GM23338 (cell line): ENCODE measurements around the gene CFAP97. TPM values are rescaled to one million over a fixed set of nuclear protein-coding genes. Genes with fewer than 3 reads are reported as not detected.
A peak's percentile ranks its signal among the peaks of the same experiment; 100 is the strongest.

Source experiments
- ATAC-seq: fragments of 200-7000 bp; cut with Tn5 transposase; 3 replicates; pipeline ENCODE4 v1.9.1; 2020
- DNase-seq: peaks from one replicate; pipeline ENCODE4 v3.0.0-alpha.2; 2015; ENCODE audit warnings: low spot score
- H2AFZ ChIP-seq: fragments of 200-600 bp; sonication (generic); 2 replicates; pipeline ENCODE4 v1.8.0; 2016; ENCODE audit warnings: antibody characterized with exemption, mild to moderate bottlenecking, moderate library complexity
- H3F3A ChIP-seq: fragments of 200-600 bp; sonication (generic); replicated peaks from 2 replicates; pipeline ENCODE4 v1.8.0; 2017; ENCODE audit warnings: antibody characterized with exemption, mixed run types, low read depth
- H3K27ac ChIP-seq: fragments of 200-600 bp; sonication (generic); 2 replicates; pipeline ENCODE4 v1.6.1; 2016; ENCODE audit warnings: low read depth
- H3K27me3 ChIP-seq: fragments of 200-600 bp; sonication (generic); 2 replicates; pipeline ENCODE4 v1.8.0; 2016; ENCODE audit warnings: mild to moderate bottlenecking, mixed run types, moderate library complexity; ENCODE audit not compliant: insufficient read depth
- H3K36me3 ChIP-seq: fragments of 200-600 bp; sonication (generic); 2 replicates; pipeline ENCODE4 v1.8.0; 2016; ENCODE audit warnings: mild to moderate bottlenecking; ENCODE audit not compliant: insufficient read depth
- H3K4me1 ChIP-seq: fragments of 200-600 bp; sonication (generic); 2 replicates; pipeline ENCODE4 v1.8.0; 2016; ENCODE audit warnings: mild to moderate bottlenecking, moderate library complexity; ENCODE audit not compliant: insufficient read depth
- H3K4me2 ChIP-seq: fragments of 200-600 bp; sonication (generic); 2 replicates; pipeline ENCODE4 v1.7.1; 2017; ENCODE audit warnings: mixed run types
- H3K4me3 ChIP-seq: fragments of 200-600 bp; sonication (generic); 2 replicates; pipeline ENCODE4 v1.6.1; 2016; ENCODE audit warnings: mixed run types
- H3K79me2 ChIP-seq: fragments of 200-600 bp; sonication (generic); replicated peaks from 2 replicates; pipeline ENCODE4 v1.8.0; 2017; ENCODE audit warnings: mild to moderate bottlenecking; ENCODE audit not compliant: insufficient read depth
- H3K9me2 ChIP-seq: fragments of 200-600 bp; sonication (generic); 2 replicates; pipeline ENCODE4 v1.8.0; 2017; ENCODE audit not compliant: insufficient read depth
- H4K20me1 ChIP-seq: fragments of 200-600 bp; sonication (generic); replicated peaks from 2 replicates; pipeline ENCODE4 v1.8.0; 2017; ENCODE audit warnings: mild to moderate bottlenecking; ENCODE audit not compliant: insufficient read depth
- H3K27ac Mint-ChIP-seq: 2 replicates; pipeline ENCODE4 v1.8.0; 2020; ENCODE audit warnings: inconsistent platforms, mild to moderate bottlenecking, moderate library complexity, mixed read lengths
- H3K27me3 Mint-ChIP-seq: 3 replicates; pipeline ENCODE4 v1.8.0; 2022; ENCODE audit warnings: low read depth, mild to moderate bottlenecking, moderate library complexity, mixed read lengths, inconsistent platforms; ENCODE audit not compliant: insufficient read depth, poor library complexity
- H3K36me3 Mint-ChIP-seq: 3 replicates; pipeline ENCODE4 v1.8.0; 2021; ENCODE audit warnings: low read depth, mild to moderate bottlenecking, inconsistent platforms, moderate library complexity, mixed read lengths
- H3K4me1 Mint-ChIP-seq: 3 replicates; pipeline ENCODE4 v1.8.0; 2020; ENCODE audit warnings: mild to moderate bottlenecking, inconsistent platforms, mixed read lengths
- H3K4me3 Mint-ChIP-seq: 3 replicates; pipeline ENCODE4 v1.8.0; 2021; ENCODE audit warnings: moderate library complexity, mild to moderate bottlenecking, inconsistent platforms, mixed read lengths
- H3K9me3 Mint-ChIP-seq: 3 replicates; pipeline ENCODE4 v1.8.0; 2020; ENCODE audit warnings: moderate library complexity, mild to moderate bottlenecking, inconsistent platforms, mixed read lengths
- NANOG ChIP-seq: IDR thresholded peaks from 2 replicates; pipeline ENCODE4 v1.6.1; 2016; ENCODE audit warnings: antibody characterized with exemption, borderline replicate concordance
- POLR2AphosphoS5 ChIP-seq: IDR thresholded peaks from 2 replicates; pipeline ENCODE4 v1.6.1; 2016; ENCODE audit warnings: antibody characterized with exemption, low read depth
- polyA plus RNA-seq: library from polyadenylated mRNA; unstranded; fragments of >200 nt; fragmentation: Nextera tagmentation; extraction: Ambion mirVana; gene quantifications from 2 replicates; pipeline ENCODE4 v1.2.1, GENCODE V29; 2016
- total RNA-seq: library from RNA; depleted of rRNA; stranded (reverse); fragments of >200 nt; shearing (Covaris generic); gene quantifications from 2 replicates; pipeline ENCODE4 v1.2.3, GENCODE V29; 2014
- TF ChIP-seq, protein P1 (sequence below): IDR thresholded peaks from one replicate; pipeline ENCODE4 v1.6.1; 2018; ENCODE audit warnings: antibody characterized with exemption; ENCODE audit not compliant: unreplicated experiment
- TF ChIP-seq, protein P2 (sequence below), 2 experiments: fragments of 200-600 bp in 1 of 2; sonication (generic) in 1 of 2; conservative IDR thresholded peaks; 2 replicates each; pipeline versions ENCODE4 v1.5.1 to v1.6.1; 2016 to 2017; ENCODE audit warnings: antibody characterized with exemption in 2 of 2, low read depth in 2 of 2, mild to moderate bottlenecking in 2 of 2, moderate library complexity in 1 of 2

The CFAP97 gene
- total and polyA plus RNA-seq, 2 experiments from 2014 or later = 37.7 to 73.3 TPM

DNA sequence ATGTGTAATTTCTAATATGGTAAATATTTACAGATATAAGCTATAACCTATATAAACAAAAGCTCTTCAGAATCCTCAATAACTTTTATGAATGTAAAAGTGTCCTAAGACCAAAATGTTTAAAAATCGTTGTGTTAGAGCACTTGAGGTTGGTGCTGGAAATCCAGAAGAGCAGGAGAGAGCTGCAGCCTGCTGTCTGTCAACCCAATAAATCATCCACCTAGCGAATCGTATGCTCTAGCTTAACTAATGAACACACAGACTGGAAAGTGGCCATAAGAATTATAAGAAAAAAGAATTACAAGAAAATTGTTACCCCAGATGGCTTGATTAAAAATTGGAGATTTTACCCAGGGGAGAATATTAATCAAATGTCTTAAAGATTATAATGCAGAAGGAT is 17.0 kb downstream of the CFAP97 start (continued):
- TF ChIP-seq, protein P1, sequence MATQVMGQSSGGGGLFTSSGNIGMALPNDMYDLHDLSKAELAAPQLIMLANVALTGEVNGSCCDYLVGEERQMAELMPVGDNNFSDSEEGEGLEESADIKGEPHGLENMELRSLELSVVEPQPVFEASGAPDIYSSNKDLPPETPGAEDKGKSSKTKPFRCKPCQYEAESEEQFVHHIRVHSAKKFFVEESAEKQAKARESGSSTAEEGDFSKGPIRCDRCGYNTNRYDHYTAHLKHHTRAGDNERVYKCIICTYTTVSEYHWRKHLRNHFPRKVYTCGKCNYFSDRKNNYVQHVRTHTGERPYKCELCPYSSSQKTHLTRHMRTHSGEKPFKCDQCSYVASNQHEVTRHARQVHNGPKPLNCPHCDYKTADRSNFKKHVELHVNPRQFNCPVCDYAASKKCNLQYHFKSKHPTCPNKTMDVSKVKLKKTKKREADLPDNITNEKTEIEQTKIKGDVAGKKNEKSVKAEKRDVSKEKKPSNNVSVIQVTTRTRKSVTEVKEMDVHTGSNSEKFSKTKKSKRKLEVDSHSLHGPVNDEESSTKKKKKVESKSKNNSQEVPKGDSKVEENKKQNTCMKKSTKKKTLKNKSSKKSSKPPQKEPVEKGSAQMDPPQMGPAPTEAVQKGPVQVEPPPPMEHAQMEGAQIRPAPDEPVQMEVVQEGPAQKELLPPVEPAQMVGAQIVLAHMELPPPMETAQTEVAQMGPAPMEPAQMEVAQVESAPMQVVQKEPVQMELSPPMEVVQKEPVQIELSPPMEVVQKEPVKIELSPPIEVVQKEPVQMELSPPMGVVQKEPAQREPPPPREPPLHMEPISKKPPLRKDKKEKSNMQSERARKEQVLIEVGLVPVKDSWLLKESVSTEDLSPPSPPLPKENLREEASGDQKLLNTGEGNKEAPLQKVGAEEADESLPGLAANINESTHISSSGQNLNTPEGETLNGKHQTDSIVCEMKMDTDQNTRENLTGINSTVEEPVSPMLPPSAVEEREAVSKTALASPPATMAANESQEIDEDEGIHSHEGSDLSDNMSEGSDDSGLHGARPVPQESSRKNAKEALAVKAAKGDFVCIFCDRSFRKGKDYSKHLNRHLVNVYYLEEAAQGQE = no peak
- no peak for TF ChIP-seq NANOG

DNA sequence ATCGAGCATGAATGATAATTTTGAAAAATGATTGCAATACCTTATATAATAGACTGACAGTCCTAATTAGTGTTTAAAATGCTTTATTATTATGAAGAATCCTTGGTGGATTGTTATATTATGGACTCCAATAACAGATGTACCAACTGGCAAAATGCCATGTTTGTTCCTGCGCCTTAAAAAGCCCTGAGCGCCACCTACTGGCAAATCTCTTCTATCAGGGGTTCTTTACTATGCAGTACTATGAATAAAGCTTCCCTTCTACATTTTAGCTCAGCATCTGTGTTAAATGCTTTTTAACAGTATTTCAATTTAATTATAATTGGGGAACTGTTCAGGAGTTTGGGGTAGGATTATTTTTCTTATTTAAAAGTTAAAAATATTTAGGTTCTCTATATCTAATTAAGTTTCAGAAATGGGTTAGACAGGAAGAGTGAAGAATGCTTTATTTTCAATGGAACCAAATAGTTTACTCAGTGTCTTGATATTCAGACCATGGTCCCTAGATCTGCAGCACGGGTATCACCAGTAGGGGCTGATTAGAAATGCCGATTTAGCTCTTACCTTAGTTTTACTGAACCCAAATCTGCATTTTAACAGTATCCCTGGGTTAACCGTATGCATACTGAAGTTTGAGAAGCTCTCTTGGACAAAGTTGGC is 20.0 kb downstream of the CFAP97 start:
- H3K4me1 ChIP-seq = peaks cover 26% of the 10 kb centered on the region
- H3K27me3 ChIP-seq = no peaks in the 10 kb centered on the region
- peak; percentile 93 for DNase-seq
- no peak overlapping the region for H3K4me3 ChIP-seq
- H3K9me2 ChIP-seq = no peaks in the 10 kb centered on the region
- H3K27ac ChIP-seq = peak overlapping the region; percentile 68
- TF ChIP-seq, protein P2, sequence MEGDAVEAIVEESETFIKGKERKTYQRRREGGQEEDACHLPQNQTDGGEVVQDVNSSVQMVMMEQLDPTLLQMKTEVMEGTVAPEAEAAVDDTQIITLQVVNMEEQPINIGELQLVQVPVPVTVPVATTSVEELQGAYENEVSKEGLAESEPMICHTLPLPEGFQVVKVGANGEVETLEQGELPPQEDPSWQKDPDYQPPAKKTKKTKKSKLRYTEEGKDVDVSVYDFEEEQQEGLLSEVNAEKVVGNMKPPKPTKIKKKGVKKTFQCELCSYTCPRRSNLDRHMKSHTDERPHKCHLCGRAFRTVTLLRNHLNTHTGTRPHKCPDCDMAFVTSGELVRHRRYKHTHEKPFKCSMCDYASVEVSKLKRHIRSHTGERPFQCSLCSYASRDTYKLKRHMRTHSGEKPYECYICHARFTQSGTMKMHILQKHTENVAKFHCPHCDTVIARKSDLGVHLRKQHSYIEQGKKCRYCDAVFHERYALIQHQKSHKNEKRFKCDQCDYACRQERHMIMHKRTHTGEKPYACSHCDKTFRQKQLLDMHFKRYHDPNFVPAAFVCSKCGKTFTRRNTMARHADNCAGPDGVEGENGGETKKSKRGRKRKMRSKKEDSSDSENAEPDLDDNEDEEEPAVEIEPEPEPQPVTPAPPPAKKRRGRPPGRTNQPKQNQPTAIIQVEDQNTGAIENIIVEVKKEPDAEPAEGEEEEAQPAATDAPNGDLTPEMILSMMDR (conservative IDR thresholded peaks at IDR 0.05; ENCODE audit: low read depth in 2 of 2) = peak; percentile 83 to 98
- TF ChIP-seq, protein P1 = no peak
- TF ChIP-seq POLR2AphosphoS5 = no peak
- TF ChIP-seq NANOG = no peak
- H3K27ac Mint-ChIP-seq = no peak overlapping the region
- H4K20me1 ChIP-seq = no peaks in the 10 kb centered on the region
- no peaks in the 10 kb centered on the region for H3F3A ChIP-seq
- peaks cover 29% of the 10 kb centered on the region for H3K4me1 Mint-ChIP-seq
- H3K36me3 Mint-ChIP-seq = peaks cover 4% of the 10 kb centered on the region
- no peak overlapping the region for H3K4me2 ChIP-seq
- ATAC-seq = peak; percentile 87
- no peaks in the 10 kb centered on the region for H3K9me3 Mint-ChIP-seq
- H3K79me2 ChIP-seq = 0 out of 2 replicates have a peak, but pooled peaks cover 9% of the 10 kb centered on the region
- H3K36me3 ChIP-seq = no peaks in the 10 kb centered on the region
- H2AFZ ChIP-seq = no peak overlapping the region
- no peak overlapping the region for H3K4me3 Mint-ChIP-seq
- H3K27me3 Mint-ChIP-seq = peaks cover 3% of the 10 kb centered on the region
